Measurements from ENCODE around the gene NFATC2. TPM values are rescaled to one million over a fixed set of nuclear protein-coding genes. Genes with fewer than 3 reads are reported as not detected.

NFATC2 gene
- polyA plus RNA-seq, 1 donor from 2014 or later: not detected

DNA sequence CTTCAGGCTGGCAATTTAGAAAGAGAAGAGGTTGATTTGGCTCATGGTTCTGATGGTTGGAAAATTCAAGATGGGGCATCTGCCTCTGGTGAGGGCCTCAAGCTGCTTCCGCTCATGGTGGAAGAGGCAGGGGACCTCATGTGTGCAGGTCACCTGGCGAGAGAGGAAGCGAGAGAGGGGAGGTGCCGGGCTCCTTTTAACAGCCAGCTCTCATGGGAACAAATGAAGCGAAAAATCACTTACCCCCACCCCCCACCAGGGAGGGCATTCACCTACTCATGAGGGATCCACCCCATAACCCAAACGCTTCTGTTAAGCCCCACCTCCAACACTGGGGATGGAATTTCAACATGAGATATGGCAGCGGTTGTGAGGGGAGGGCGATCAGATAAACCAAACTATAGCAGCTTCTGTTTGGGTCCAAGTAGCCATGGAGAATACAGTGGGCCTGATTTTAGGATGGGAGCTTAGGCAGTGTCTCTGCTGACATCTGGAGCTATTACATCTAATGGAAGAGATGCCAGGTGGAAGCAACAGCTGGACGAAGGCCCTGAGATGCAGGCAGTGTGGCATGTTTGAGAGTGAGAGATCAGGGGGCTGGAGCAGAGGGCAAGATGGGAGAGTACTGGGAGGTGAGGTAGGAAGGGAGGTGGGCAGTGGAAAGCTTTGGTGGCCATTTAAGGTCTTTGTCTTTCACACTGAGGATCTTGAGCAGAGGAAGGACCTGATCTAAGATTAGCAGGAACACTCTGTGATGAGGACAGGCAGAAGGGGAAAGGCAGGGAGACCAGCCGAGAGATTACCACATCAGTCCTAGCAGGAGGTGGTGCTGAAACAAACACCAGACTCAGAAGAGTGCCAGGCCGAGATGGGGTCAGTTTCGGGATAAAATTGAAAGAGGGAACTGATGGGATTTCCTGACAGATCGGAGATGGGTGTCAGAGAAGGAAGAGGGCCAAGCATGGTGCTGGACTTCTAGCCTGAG, 161.8 kb downstream of the NFATC2 start:
- Histone ChIP-seq H3K36me3 (ENCODE audit: insufficient read depth, low read length) (no peaks in the 10 kb centered on the region), H3K9me3 (ENCODE audit: low read length) (no peaks in the 10 kb centered on the region), H4K20me1 (ENCODE audit: insufficient read depth) (no peaks in the 10 kb centered on the region), H3K4me2 (ENCODE audit: low read length) (no peak overlapping the region), H3F3A (ENCODE audit: insufficient read depth, low read length, poor library complexity, severe bottlenecking) (no peaks in the 10 kb centered on the region), H2AFZ (ENCODE audit: low read depth, low read length) (no peak overlapping the region), H3K79me2 (replicated peaks; ENCODE audit: insufficient read depth, low read length) (no peaks in the 10 kb centered on the region), H3K9me2 (ENCODE audit: insufficient read depth, low read length) (no peaks in the 10 kb centered on the region), H3K27ac (ENCODE audit: low read length) (no peak overlapping the region), H3K4me3 (ENCODE audit: low read length) (no peak overlapping the region), H3K9ac (ENCODE audit: low read length) (no peak overlapping the region), H3K27me3 (ENCODE audit: insufficient read depth, low read depth, low read length) (no peaks in the 10 kb centered on the region)
- TF ChIP-seq TAF1 (IDR thresholded peaks at IDR 0.05; ENCODE audit: low read depth) (no peak), SMC3 (conservative IDR thresholded peaks at IDR 0.05; ENCODE audit: poor library complexity) (no peak), MXI1 (conservative IDR thresholded peaks at IDR 0.05; ENCODE audit: poor library complexity, severe bottlenecking) (no peak), EP300 (conservative IDR thresholded peaks at IDR 0.05; ENCODE audit: poor library complexity, severe bottlenecking) (no peak), RAD21 (conservative IDR thresholded peaks at IDR 0.05) (no peak), POLR2AphosphoS5 (IDR thresholded peaks at IDR 0.05) (no peak), EZH2 (IDR thresholded peaks at IDR 0.05; ENCODE audit: borderline replicate concordance, insufficient read depth, low read length, poor library complexity, severe bottlenecking) (no peak)
- TF ChIP-seq, protein P1, sequence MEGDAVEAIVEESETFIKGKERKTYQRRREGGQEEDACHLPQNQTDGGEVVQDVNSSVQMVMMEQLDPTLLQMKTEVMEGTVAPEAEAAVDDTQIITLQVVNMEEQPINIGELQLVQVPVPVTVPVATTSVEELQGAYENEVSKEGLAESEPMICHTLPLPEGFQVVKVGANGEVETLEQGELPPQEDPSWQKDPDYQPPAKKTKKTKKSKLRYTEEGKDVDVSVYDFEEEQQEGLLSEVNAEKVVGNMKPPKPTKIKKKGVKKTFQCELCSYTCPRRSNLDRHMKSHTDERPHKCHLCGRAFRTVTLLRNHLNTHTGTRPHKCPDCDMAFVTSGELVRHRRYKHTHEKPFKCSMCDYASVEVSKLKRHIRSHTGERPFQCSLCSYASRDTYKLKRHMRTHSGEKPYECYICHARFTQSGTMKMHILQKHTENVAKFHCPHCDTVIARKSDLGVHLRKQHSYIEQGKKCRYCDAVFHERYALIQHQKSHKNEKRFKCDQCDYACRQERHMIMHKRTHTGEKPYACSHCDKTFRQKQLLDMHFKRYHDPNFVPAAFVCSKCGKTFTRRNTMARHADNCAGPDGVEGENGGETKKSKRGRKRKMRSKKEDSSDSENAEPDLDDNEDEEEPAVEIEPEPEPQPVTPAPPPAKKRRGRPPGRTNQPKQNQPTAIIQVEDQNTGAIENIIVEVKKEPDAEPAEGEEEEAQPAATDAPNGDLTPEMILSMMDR (IDR thresholded peaks at IDR 0.05; ENCODE audit: poor library complexity, severe bottlenecking): no peak
- TF ChIP-seq, protein P2, sequence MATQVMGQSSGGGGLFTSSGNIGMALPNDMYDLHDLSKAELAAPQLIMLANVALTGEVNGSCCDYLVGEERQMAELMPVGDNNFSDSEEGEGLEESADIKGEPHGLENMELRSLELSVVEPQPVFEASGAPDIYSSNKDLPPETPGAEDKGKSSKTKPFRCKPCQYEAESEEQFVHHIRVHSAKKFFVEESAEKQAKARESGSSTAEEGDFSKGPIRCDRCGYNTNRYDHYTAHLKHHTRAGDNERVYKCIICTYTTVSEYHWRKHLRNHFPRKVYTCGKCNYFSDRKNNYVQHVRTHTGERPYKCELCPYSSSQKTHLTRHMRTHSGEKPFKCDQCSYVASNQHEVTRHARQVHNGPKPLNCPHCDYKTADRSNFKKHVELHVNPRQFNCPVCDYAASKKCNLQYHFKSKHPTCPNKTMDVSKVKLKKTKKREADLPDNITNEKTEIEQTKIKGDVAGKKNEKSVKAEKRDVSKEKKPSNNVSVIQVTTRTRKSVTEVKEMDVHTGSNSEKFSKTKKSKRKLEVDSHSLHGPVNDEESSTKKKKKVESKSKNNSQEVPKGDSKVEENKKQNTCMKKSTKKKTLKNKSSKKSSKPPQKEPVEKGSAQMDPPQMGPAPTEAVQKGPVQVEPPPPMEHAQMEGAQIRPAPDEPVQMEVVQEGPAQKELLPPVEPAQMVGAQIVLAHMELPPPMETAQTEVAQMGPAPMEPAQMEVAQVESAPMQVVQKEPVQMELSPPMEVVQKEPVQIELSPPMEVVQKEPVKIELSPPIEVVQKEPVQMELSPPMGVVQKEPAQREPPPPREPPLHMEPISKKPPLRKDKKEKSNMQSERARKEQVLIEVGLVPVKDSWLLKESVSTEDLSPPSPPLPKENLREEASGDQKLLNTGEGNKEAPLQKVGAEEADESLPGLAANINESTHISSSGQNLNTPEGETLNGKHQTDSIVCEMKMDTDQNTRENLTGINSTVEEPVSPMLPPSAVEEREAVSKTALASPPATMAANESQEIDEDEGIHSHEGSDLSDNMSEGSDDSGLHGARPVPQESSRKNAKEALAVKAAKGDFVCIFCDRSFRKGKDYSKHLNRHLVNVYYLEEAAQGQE (IDR thresholded peaks at IDR 0.05; ENCODE audit: borderline replicate concordance): no peak

DNA sequence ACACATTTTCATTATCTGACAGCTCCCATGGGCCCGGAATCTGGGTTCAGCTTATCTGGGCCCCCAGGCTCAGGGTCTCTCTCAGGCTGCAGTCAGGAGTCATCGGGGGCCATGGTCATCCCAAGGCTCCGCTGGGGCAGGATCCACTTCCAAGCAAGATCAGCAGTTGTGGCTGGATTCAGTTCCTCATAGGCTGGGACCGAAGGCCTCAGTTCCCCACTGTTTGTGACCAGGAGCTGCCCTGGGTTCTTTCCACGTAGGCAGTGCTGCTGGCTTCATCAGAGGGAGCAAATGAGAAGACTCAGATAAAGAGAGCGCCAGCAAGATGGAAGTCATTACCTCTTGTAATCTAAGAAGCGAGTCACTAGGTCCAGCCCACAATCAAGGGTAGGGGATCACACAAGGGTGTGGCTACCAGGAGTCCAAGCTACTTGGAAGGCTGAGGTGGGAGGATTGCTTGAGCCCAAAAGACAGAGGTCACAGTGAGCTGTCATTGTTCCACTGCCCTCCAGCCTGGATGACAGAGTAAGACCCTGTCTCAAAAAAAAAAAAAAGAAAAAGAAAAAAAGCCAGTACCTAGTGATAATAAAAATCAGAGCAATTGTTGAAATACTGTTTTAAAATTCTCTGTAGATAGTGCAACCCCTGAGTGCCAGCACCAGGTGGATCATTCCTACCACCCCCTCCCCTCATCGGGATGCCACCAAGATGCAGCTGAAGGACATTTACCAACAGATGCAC, 162.7 kb downstream of the NFATC2 start:
- Histone ChIP-seq H4K20me1 (ENCODE audit: insufficient read depth) (no peaks in the 10 kb centered on the region), H3K27me3 (ENCODE audit: insufficient read depth, low read depth, low read length) (no peaks in the 10 kb centered on the region), H3K9me3 (ENCODE audit: low read length) (no peaks in the 10 kb centered on the region), H3F3A (ENCODE audit: insufficient read depth, low read length, poor library complexity, severe bottlenecking) (no peaks in the 10 kb centered on the region), H3K36me3 (ENCODE audit: insufficient read depth, low read length) (no peaks in the 10 kb centered on the region), H3K9me2 (ENCODE audit: insufficient read depth, low read length) (no peaks in the 10 kb centered on the region), H3K27ac (ENCODE audit: low read length) (no peak overlapping the region), H3K79me2 (replicated peaks; ENCODE audit: insufficient read depth, low read length) (no peaks in the 10 kb centered on the region), H3K4me3 (ENCODE audit: low read length) (no peak overlapping the region), H3K4me2 (ENCODE audit: low read length) (no peak overlapping the region), H2AFZ (ENCODE audit: low read depth, low read length) (no peak overlapping the region), H3K9ac (ENCODE audit: low read length) (no peak overlapping the region)
- TF ChIP-seq EZH2 (IDR thresholded peaks at IDR 0.05; ENCODE audit: borderline replicate concordance, insufficient read depth, low read length, poor library complexity, severe bottlenecking) (no peak), SMC3 (conservative IDR thresholded peaks at IDR 0.05; ENCODE audit: poor library complexity) (no peak), RAD21 (conservative IDR thresholded peaks at IDR 0.05) (no peak), POLR2AphosphoS5 (IDR thresholded peaks at IDR 0.05) (no peak), TAF1 (IDR thresholded peaks at IDR 0.05; ENCODE audit: low read depth) (no peak), MXI1 (conservative IDR thresholded peaks at IDR 0.05; ENCODE audit: poor library complexity, severe bottlenecking) (no peak), EP300 (conservative IDR thresholded peaks at IDR 0.05; ENCODE audit: poor library complexity, severe bottlenecking) (no peak)
- TF ChIP-seq, protein P2 (IDR thresholded peaks at IDR 0.05; ENCODE audit: borderline replicate concordance): no peak
- TF ChIP-seq, protein P1 (IDR thresholded peaks at IDR 0.05; ENCODE audit: poor library complexity, severe bottlenecking): no peak
